Measurements from ENCODE around the gene MAP3K4. TPM values are rescaled to one million over a fixed set of nuclear protein-coding genes. Genes with fewer than 3 reads are reported as not detected.
A peak's percentile ranks its signal among the peaks of the same experiment; 100 is the strongest.

The MAP3K4 gene
- total RNA-seq, 1 experiment from 2014 or later: 27.1 TPM

- no peak overlapping the region for H3K4me3 ChIP-seq
- H3K36me3 ChIP-seq: peaks cover 55% of the 10 kb centered on the region
- H3K9me3 ChIP-seq (replicated peaks): no peaks in the 10 kb centered on the region
- DNase-seq (ENCODE audit: low read depth in 1 of 2, low spot score in 2 of 2): no peak
- no peak overlapping the region for H3K27ac ChIP-seq
- H3K4me1 ChIP-seq (replicated peaks): peaks cover 14% of the 10 kb centered on the region
- H3K27me3 ChIP-seq (replicated peaks): no peaks in the 10 kb centered on the region
Observed at GRCh38 chr6:161076181-161076677, 84.7 kb downstream of the MAP3K4 start.

GRCh38 chr6:161079566-161080262, 88.1 kb downstream of the MAP3K4 start:
- Histone ChIP-seq H3K4me1 (replicated peaks) (peaks cover 14% of the 10 kb centered on the region), H3K9me3 (replicated peaks) (no peaks in the 10 kb centered on the region), H3K27ac (peak overlapping the region; percentile 65), H3K27me3 (replicated peaks) (no peaks in the 10 kb centered on the region), H3K36me3 (peaks cover 68% of the 10 kb centered on the region), H3K4me3 (no peak overlapping the region)
- DNase-seq (ENCODE audit: low read depth in 1 of 2, low spot score in 2 of 2): peak; percentile 73 to 90

GRCh38 chr6:161080263-161080970, 88.8 kb downstream of the MAP3K4 start:
- no peak for DNase-seq (ENCODE audit: low read depth in 1 of 2, low spot score in 2 of 2)

GRCh38 chr6:161082215-161082614, 90.6 kb downstream of the MAP3K4 start:
- Histone ChIP-seq H3K4me1 (replicated peaks) (peaks cover 14% of the 10 kb centered on the region), H3K36me3 (peaks cover 77% of the 10 kb centered on the region), H3K27ac (no peak overlapping the region), H3K27me3 (replicated peaks) (no peaks in the 10 kb centered on the region), H3K9me3 (replicated peaks) (no peaks in the 10 kb centered on the region), H3K4me3 (no peak overlapping the region)
- no peak for DNase-seq (ENCODE audit: low read depth in 1 of 2, low spot score in 2 of 2)

More at GRCh38 chr6:161080263-161080970, 88.8 kb downstream of the MAP3K4 start:
- peaks cover 69% of the 10 kb centered on the region for H3K36me3 ChIP-seq
- peaks cover 14% of the 10 kb centered on the region for H3K4me1 ChIP-seq (replicated peaks)
- no peak overlapping the region for H3K4me3 ChIP-seq
- H3K27ac ChIP-seq: peak overlapping the region; percentile 65
- H3K27me3 ChIP-seq (replicated peaks): no peaks in the 10 kb centered on the region
- H3K9me3 ChIP-seq (replicated peaks): no peaks in the 10 kb centered on the region

GRCh38 chr6:161085246-161085645, 93.7 kb downstream of the MAP3K4 start:
- no peaks in the 10 kb centered on the region for H3K9me3 ChIP-seq (replicated peaks)
- no peak overlapping the region for H3K4me3 ChIP-seq
- H3K36me3 ChIP-seq: peaks cover 95% of the 10 kb centered on the region
- no peak overlapping the region for H3K27ac ChIP-seq
- DNase-seq (ENCODE audit: low read depth in 1 of 2, low spot score in 2 of 2): no peak
- peaks cover 4% of the 10 kb centered on the region for H3K4me1 ChIP-seq (replicated peaks)
- no peaks in the 10 kb centered on the region for H3K27me3 ChIP-seq (replicated peaks)

- Histone ChIP-seq H3K27ac (no peak overlapping the region), H3K9me3 (replicated peaks) (no peaks in the 10 kb centered on the region), H3K27me3 (replicated peaks) (no peaks in the 10 kb centered on the region), H3K36me3 (peaks cover 86% of the 10 kb centered on the region), H3K4me3 (no peak overlapping the region), H3K4me1 (replicated peaks) (no peaks in the 10 kb centered on the region)
- no peak for DNase-seq (ENCODE audit: low read depth in 1 of 2, low spot score in 2 of 2)
Observed at GRCh38 chr6:161088676-161089328, 97.2 kb downstream of the MAP3K4 start.

GRCh38 chr6:161091151-161091550, 99.6 kb downstream of the MAP3K4 start:
- no peaks in the 10 kb centered on the region for H3K4me1 ChIP-seq (replicated peaks)
- H3K27me3 ChIP-seq (replicated peaks): no peaks in the 10 kb centered on the region
- H3K36me3 ChIP-seq: peaks cover 72% of the 10 kb centered on the region
- H3K9me3 ChIP-seq (replicated peaks): no peaks in the 10 kb centered on the region
- H3K4me3 ChIP-seq: no peak overlapping the region
- no peak overlapping the region for H3K27ac ChIP-seq
- DNase-seq (ENCODE audit: low read depth in 1 of 2, low spot score in 2 of 2): no peak

GRCh38 chr6:161091972-161092701, 100.6 kb downstream of the MAP3K4 start:
- Histone ChIP-seq H3K9me3 (replicated peaks) (no peaks in the 10 kb centered on the region), H3K4me3 (no peak overlapping the region), H3K4me1 (replicated peaks) (no peaks in the 10 kb centered on the region), H3K27me3 (replicated peaks) (no peaks in the 10 kb centered on the region), H3K27ac (no peak overlapping the region), H3K36me3 (peaks cover 65% of the 10 kb centered on the region)
- no peak for DNase-seq (ENCODE audit: low read depth in 1 of 2, low spot score in 2 of 2)

- Histone ChIP-seq H3K4me3 (no peak overlapping the region), H3K4me1 (replicated peaks) (no peaks in the 10 kb centered on the region)
Observed at GRCh38 chr6:161094955-161095354, 103.4 kb downstream of the MAP3K4 start.

GRCh38 chr6:161095916-161096315, 104.3 kb downstream of the MAP3K4 start:
- DNase-seq (ENCODE audit: low read depth in 1 of 2, low spot score in 2 of 2): no peak
- Histone ChIP-seq H3K4me3 (no peak overlapping the region), H3K4me1 (replicated peaks) (no peaks in the 10 kb centered on the region), H3K27me3 (replicated peaks) (no peaks in the 10 kb centered on the region), H3K27ac (no peak overlapping the region), H3K9me3 (replicated peaks) (no peaks in the 10 kb centered on the region), H3K36me3 (peaks cover 60% of the 10 kb centered on the region)

More at GRCh38 chr6:161094955-161095354, 103.4 kb downstream of the MAP3K4 start:
- Histone ChIP-seq H3K27ac (no peak overlapping the region), H3K36me3 (peaks cover 58% of the 10 kb centered on the region), H3K27me3 (replicated peaks) (no peaks in the 10 kb centered on the region), H3K9me3 (replicated peaks) (no peaks in the 10 kb centered on the region)
- no peak for DNase-seq (ENCODE audit: low read depth in 1 of 2, low spot score in 2 of 2)

GRCh38 chr6:161100072-161100471, 108.5 kb downstream of the MAP3K4 start:
- Histone ChIP-seq H3K36me3 (peaks cover 62% of the 10 kb centered on the region), H3K4me3 (no peak overlapping the region), H3K27ac (no peak overlapping the region), H3K4me1 (replicated peaks) (no peaks in the 10 kb centered on the region), H3K27me3 (replicated peaks) (no peaks in the 10 kb centered on the region), H3K9me3 (replicated peaks) (no peaks in the 10 kb centered on the region)
- no peak for DNase-seq (ENCODE audit: low read depth in 1 of 2, low spot score in 2 of 2)

GRCh38 chr6:161101517-161101916, 109.9 kb downstream of the MAP3K4 start:
- Histone ChIP-seq H3K27me3 (replicated peaks) (no peaks in the 10 kb centered on the region), H3K36me3 (peaks cover 71% of the 10 kb centered on the region), H3K4me1 (replicated peaks) (peaks cover 7% of the 10 kb centered on the region), H3K27ac (no peak overlapping the region), H3K4me3 (no peak overlapping the region), H3K9me3 (replicated peaks) (no peaks in the 10 kb centered on the region)
- no peak for DNase-seq (ENCODE audit: low read depth in 1 of 2, low spot score in 2 of 2)

GRCh38 chr6:161103475-161103874, 111.9 kb downstream of the MAP3K4 start:
- H3K4me3 ChIP-seq: no peak overlapping the region
- no peaks in the 10 kb centered on the region for H3K27me3 ChIP-seq (replicated peaks)
- peaks cover 12% of the 10 kb centered on the region for H3K4me1 ChIP-seq (replicated peaks)
- no peak for DNase-seq (ENCODE audit: low read depth in 1 of 2, low spot score in 2 of 2)
- no peak overlapping the region for H3K27ac ChIP-seq
- no peaks in the 10 kb centered on the region for H3K9me3 ChIP-seq (replicated peaks)
- peaks cover 81% of the 10 kb centered on the region for H3K36me3 ChIP-seq

All from SJSA1 (cell line).